ENCODE data around the gene ANO3.
"Not testable (repeated sequence)": the region's sequence is repeated elsewhere in the genome, so short reads cannot be mapped to it uniquely, and the experiment has no call there.

Gene ANO3

GRCh38 chr11:26331911-26332571, at the start of gene ANO3:
TSS of gene ANO3 (plus strand) at chr11:26332130. CDS start at chr11:26332276, 146 bp downstream.
- DNase-seq (ENCODE audit: low read depth), result peak; percentile 62
- H3K4me3 ChIP-seq (ENCODE audit: low read length), result peak within 1 kb of the TSS; percentile 38

GRCh38 chr11:26283852-26284408, 48.0 kb upstream of the ANO3 start:
- DNase-seq (ENCODE audit: low read depth), result no peak
- TF ChIP-seq CTCF (conservative IDR thresholded peaks at IDR 0.05; ENCODE audit: low read length), result no peak
- peak overlapping the region; percentile 50 for H3K4me3 ChIP-seq (ENCODE audit: low read length)

More at GRCh38 chr11:26331911-26332571, at the start of gene ANO3:
- TF ChIP-seq CTCF (conservative IDR thresholded peaks at IDR 0.05; ENCODE audit: low read length), result peak; percentile 46

GRCh38 chr11:26285608-26286007, 46.3 kb upstream of the ANO3 start:
- DNase-seq (ENCODE audit: low read depth), result no peak
- TF ChIP-seq CTCF (conservative IDR thresholded peaks at IDR 0.05; ENCODE audit: low read length), result no peak
- no peak overlapping the region for H3K4me3 ChIP-seq (ENCODE audit: low read length)

- TF ChIP-seq CTCF (conservative IDR thresholded peaks at IDR 0.05; ENCODE audit: low read length), result peak; percentile 55
- DNase-seq (ENCODE audit: low read depth), result no peak
- no peak overlapping the region for H3K4me3 ChIP-seq (ENCODE audit: low read length)
Observed at GRCh38 chr11:26286472-26287066, 45.4 kb upstream of the ANO3 start.

GRCh38 chr11:26287067-26287518, 44.8 kb upstream of the ANO3 start:
- no peak overlapping the region for H3K4me3 ChIP-seq (ENCODE audit: low read length)
- no peak for DNase-seq (ENCODE audit: low read depth)
- TF ChIP-seq CTCF (conservative IDR thresholded peaks at IDR 0.05; ENCODE audit: low read length), result no peak

- DNase-seq (ENCODE audit: low read depth), result peak; percentile 83
- no peak overlapping the region for H3K4me3 ChIP-seq (ENCODE audit: low read length)
- peak; percentile 79 for TF ChIP-seq CTCF (conservative IDR thresholded peaks at IDR 0.05; ENCODE audit: low read length)
Observed at GRCh38 chr11:26297189-26297975, 34.5 kb upstream of the ANO3 start.

GRCh38 chr11:26316372-26316771, 15.6 kb upstream of the ANO3 start:
- not testable (repeated sequence) for DNase-seq (ENCODE audit: low read depth); H3K4me3 ChIP-seq (ENCODE audit: low read length)

Measured in AG10803 (cell line).